Measurements from ENCODE around the gene DNAH17.
A peak's percentile ranks its signal among the peaks of the same experiment; 100 is the strongest.
"Not testable (repeated sequence)": the region's sequence is repeated elsewhere in the genome, so short reads cannot be mapped to it uniquely, and the experiment has no call there.

DNAH17 gene

DNA sequence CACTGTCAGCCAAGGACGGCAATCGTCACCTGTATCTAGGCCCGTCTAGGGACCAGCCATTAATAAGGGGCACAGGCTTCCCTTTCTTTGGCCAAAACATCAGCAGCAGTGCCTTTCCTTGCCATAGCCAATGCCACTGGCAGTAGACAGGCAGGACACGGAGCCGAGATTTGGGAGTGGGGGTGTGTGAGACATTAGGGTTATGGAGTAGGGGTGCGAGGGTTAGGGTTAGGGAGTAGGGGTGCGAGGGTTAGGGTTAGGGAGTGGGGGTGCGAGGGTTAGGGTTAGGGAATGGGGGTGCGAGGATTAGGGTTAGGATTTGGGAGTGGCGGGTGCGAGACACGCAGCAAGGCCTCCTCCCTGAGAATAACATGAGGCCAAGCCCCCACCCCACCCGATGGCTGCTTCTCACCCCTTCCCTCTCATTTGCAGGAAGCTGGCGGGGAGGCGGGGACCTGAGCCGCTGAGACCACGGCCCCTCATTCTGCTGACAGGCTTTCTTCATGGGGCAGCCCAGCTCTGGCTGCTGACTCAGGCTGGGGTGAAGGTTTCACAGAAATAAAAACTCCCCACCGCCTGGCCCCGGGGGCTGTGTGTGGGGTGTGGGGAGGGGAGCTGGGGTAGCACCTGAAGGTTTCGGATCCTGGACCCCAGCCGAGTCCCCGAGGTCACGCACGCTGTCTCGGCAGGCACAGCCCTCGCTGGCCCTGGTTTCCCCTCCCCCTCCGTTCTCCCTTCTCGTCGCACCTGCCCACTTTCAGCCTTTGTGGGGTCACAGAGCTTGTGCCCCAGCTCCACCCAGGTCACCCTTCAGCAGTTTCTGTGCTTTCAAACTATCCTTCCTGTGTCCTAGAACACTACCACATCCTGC is 104.9 kb downstream of the DNAH17 start:
- DNase-seq = no peak

DNA sequence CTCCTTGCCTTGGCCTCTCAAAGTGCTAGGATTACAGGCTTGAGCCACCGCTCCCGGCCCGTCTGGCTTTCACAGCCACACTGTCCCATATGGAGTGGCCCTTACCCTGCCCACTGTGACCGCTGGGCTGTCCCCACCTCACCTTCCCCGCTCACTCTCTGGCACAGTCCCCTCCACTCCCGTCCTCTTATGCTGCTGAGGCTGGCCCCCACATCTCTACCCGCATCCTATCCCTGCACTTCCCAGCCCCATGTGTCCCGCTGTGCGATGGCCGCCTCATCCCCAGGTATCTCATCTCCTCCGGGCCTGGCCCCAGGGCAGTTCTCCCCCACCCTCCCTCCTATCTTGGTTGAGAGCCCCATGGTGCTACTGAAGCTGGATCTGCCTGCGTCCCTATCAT is 105.6 kb downstream of the DNAH17 start:
- no peak for DNase-seq

DNA sequence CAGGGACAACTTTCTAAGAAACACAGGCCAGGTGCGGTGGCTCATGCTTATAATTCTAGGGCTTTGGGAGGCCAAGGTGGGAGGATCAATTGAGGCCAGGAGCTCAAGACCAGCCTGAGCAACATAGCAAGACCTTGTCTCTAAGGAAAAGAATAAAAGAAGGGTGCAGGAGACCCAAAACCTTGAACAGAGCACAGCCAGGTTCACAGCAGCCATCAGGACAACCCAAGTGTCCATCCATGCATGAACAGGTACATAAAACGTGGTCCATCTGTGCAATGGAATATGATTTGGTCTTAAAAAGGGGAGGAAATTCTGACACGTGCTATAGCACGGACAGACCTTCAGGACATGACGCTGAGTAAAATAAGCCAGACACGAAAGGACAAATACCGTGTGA is 107.8 kb downstream of the DNAH17 start:
- DNase-seq = no peak

DNA sequence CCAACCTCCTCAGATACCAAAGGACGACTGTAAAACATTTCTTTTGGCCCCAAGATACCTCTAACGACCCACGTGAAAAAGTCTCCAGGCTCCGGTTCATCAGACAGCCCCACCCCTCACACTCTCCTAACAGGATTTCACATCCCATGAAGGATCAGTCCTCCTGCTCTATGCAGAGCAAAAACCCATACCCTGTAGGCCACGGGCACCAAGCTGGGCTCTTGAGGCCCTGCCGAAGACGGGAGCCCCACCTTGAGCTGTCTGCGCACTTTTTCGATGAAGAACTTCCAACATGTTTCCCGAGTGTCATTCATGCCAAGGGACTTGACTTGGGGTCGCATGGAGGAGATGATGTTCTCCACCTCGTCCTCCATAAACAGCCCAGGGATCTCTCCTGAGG is 108.8 kb downstream of the DNAH17 start:
- DNase-seq = no peak

DNA sequence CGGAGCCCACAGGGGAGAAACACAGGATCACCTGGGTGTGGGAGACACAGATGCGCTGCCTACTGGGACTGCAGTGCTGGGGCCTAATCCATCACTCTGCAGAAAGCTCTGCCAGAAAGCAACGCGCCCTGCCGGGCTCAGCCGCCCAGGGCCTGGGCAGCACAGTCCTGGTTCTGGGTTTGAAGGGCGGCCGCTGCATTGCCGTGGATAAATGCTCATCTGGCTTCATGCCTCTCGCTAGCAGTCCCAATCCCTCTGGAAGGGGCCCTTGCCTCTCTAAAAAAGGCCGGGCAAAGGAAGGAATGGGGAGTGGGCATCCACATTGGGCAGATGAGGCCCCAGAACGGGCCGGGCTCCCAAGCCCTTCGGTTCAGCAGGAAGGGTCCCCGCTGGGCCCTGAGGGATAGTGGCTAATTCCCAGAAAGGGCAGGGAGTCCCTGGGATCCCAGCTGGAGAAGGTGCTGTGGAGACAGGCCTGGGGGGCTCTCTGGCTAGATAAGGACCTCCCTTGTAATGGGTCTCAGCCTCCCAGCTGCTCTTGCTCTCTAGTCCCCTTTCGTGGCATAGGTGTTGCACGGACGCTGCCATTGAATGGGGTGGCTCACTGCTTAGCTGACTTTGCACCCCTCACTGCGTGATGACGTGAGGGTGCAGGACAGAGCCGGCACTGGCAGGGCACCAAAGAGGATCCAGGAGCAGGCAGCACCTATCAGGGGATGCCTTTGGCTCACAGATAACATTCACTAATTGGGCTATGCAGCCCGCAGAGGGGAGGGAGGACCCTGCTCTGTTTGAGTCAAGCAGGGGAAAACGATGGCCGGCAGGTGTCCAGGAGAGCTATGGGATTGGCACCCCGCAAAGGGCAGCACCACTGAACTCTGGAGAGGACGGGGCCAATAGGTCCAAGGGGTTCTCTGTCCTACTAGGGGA is 110.1 kb downstream of the DNAH17 start:
- no peak for DNase-seq

DNA sequence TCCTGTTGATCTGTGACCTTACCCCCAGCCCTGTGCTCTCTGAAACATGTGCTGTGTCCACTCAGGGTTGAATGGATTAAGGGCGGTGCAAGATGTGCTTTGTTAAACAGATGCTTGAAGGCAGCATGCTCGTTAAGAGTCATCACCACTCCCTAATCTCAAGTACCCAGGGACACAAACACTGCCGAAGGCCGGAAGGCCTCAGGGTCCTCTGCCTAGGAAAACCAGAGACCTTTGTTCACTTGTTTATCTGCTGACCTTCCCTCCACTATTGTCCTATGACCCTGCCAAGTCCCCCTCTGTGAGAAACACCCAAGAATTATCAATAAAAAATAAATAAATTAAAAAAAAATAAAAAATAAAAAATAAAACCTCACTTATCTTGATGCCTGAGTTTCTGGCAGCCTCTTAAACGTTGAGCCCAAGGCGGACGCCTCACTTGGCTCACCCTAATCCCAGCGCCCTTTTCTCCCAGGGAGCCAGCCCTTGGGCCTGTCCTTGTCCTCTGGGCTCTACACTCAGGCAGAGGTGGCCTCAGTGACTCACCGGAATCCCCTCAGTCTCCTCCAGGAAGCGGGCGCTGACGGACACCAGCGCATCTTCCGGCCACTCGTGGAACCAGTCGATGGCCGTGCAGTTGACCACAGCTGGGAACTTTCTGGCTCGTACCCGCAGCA is 110.9 kb downstream of the DNAH17 start:
- not testable (repeated sequence) for DNase-seq

DNA sequence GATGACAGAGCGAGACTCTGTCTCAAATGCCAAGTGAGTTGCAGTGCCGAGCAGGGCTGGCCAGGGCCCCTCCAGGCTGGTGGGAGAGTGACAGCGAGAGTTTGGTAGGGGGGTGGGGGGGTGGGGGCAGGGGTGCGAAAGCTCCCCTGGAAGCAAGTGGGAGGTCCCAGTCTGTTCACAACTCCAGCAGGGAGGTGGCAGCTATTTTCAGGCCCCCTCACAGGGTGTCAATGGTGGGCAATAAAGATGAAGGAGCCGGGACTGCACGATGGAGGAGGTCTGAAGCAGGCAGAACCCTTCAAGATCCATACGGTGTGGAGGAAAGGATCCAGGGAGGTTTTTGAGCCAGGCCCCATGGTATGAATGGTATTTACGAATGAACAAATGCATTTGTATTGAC is 115.0 kb downstream of the DNAH17 start:
- DNase-seq = no peak

DNA sequence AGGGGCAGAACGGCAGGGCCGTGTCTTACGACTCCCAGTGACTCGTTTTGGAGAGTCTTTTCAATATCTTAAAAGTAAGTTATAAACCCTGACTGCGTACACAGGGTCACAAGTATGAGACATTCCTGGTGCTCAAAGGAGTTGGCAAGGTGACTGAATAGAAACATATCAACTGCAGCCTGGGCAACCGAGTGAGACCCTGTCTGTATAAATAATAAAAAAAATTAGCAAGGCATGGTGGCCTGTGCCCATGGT is 115.5 kb downstream of the DNAH17 start:
- no peak for DNase-seq

DNA sequence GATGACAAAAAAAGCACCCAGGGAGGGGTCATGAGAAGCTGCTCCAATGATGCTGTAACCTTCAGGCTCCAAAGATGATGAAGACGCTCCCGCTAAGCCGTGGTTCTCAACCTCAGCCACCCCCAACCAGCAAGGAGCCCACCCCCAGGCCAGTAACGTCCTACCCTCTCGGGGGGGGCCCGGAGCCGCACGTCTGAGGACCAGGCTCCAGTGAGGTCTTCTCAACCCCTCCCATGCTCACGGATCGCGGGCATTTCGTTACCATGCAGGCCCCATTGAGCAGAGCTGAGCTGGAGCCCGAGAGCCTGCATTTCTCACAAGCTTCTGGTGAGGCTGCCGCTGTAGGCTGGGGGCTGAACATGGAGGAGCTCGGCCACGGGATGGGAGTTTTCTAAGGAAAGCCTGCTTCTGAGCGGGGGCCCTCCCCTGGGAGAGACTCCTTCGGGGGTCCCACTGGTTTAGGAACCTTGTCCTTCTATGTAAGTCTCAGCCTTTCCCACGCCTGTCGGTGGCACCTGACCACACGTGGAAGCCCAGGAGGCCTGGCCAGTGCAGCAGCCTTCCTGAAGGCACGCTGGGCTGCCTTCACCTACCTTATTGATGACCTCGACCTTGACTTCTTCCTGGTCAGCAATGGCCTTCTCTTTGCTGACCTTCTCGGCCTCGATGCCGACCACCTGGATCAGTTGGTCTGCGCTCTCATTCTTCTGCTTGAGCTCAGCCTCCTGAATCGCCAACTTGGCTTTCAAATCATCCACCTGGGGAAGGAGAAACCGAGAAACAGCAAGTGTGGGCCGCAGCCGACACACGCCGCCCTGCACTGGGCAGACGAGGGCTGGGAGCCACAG is 116.0 kb downstream of the DNAH17 start:
- no peak for DNase-seq

DNA sequence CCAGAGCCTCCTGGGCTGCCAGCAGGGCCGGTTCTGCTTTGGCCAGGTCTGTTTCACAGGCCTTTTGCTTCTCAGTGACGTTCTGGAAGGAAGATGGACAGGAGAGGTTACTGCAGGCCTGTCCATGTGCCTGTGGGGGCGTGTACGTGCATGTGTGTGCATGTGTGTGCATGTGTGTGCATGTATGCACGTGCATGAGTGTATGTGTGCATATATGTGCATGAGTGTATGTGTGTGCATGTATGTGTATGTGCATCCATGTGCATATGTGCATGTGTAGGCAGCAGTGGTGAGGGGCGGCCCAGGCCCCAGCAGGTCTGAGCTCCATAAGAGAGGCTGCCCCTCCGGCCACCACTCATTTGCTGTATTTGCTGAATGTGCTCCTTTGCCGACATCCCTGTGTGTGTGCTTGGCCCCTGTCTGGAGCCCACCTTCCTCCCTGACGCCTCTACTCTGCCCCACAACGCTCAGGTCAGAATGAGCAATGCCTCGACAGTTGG is 117.0 kb downstream of the DNAH17 start:
- DNase-seq = no peak

DNA sequence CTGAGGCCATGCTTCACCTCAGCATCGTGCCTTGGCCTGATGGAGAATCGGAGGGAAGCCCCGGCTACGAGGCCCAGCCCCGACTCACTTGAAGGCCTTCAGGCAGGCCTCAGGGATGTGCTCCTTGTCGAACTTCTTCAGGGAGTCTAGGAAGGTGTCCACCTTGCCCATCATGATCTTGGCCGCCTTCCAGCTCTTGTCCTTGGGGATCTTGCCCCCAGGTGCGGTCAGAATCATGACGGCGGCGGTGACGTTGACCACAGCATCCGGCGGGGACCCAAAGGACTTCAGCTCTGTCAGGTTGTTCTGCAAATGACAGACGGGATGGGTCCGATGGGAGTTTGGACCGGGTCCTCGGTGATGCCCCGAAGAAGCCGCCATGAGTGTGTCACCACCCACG is 117.5 kb downstream of the DNAH17 start:
- no peak for DNase-seq

DNA sequence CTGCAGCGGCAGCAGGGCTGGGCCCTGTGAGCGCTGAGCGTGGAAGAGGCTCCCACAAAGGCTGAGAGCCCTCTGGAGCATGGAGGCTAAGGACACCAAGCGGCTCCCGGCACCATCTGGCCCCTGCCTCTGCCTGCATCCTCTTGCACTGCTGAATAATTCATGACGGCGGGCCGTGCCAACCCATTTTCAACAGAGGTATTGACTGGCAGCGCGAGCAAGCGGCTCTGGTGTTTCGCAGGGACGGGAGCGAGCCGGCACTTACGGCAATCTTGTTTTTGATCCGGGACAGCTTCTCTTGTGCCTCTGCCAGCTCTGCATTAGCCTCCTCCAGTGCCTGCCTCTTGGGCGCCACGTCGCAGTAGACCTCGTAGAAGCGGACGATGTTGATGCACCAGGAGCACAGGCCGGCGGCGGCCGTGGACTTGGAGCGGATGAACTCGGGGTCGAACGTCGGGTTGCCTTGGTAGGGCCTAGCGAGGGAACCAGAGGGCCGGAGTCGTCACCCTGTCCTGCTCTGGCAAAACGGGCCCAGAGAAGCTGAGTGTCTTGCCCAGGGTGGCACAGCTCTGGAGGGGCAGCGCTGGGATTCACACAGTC is 118.4 kb downstream of the DNAH17 start:
- no peak for DNase-seq

DNA sequence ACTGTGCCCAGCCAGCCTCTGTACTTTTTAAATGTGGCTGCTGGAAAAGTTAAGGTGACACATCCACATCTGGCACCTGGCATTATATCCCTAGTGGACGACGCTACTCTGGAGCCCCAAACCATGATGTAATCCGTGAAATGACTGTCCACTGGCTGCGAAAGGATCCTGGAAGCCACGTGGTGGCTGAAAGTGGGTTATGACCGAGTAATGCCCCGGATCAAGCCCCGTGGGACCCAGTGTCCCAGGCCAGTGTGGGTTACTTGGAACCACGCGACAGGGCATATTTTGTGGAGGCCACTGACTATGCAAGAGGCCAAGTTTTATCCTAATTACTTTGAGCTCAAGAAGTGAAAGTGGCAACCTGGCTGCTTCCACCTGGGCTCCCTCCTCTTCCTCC is 119.1 kb downstream of the DNAH17 start:
- no peak for DNase-seq

DNA sequence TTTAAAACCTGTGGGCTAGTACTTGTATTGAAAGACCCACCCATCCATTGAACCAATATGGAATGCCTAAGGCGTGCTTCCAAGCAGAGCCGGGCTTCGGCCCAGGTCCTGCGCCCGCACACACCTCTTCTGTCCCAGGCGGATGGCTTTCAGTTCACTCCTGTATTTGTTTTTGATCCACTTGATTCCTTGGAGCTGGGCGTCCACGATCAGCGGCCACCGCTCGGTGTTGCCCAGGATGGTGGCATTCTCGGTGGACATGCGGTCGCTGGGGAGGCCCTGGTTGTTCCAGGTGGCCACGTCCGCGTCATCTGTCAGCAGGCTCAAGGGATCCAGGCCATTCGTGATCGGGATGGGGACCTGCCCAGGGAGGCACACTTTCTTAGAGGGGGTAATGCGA is 122.8 kb downstream of the DNAH17 start:
- DNase-seq = no peak

DNA sequence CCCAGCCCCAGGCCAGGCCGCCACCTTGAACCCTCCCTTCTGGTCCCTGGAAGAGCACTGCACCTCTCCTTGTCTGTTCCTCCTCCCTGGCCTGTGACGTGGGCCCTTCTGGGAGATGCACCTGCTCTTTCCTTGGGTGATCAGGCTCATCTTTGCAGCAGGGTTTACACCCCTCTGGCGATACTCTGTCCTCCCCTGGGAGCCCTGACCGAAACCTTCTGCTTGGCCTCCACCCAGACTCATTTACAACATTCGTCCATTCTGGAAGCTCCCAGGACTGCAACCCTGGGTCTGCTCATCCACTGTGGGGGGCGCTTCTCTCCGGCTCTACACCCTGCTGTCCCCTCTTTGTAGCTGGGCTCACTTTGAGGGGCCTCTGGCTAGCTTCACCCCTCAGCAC is 125.4 kb downstream of the DNAH17 start:
- DNase-seq = no peak

DNA sequence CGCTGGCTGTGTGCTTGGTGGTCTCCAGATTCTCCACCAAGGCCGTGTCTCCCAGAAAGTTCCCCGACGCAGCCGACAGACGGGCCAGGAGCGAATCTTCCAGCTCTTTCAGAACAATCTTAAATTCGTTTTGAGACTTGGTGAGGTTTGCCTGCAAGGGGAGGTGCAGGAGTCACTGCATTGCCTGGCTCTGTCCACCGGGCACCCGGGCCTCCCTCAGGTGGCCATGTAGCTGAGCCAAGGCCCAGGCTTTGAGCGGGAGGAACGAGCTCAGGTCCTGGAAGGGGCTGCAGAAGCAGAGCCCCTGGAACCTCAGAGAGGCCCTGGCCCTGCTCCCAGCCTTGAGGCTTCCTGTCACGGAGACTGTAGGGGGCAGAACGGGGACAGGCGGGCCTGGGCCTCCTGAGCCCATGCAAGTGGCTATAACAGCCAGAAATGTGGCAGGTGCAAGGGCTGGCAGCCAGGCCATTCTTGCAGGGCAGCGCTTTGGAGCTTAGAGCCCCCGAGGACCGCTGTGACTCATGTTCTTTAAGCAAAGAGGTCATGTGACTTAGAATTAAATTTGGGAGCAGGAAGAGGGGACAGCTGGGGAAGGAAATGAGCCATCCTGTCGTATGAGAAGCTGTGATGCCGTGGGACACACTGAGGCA is 126.4 kb downstream of the DNAH17 start:
- DNase-seq = peak; percentile 17

DNA sequence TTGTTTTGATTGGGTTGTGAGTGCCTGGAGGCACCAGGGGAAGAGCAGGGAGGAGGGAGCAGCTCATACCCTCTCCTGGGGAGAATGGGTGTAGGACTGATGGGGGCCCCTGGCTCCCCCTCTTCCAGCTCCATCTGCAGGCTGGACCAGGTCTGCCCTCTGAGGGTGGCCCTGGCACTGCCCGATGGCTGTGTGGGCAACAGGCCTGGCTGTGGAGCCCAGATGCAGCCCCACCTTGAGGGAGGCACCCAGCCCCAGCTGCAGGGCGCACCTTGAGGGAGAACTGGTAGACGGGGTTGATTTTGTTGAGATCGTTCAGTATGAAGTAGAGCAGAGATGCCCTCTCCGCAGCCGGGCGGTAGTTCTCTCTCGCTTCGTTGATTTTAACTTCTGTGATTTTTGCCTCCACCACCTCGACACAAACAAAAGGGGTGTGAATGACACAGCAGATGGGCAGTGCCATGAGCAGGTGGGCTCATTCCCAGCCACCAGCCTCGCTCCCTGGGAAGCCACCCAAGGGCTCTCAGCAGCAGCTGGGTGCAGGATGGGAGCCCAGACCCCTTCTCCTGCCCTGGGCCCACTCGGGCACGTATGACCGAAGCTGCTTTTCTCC is 127.1 kb downstream of the DNAH17 start:
- DNase-seq = no peak

DNA sequence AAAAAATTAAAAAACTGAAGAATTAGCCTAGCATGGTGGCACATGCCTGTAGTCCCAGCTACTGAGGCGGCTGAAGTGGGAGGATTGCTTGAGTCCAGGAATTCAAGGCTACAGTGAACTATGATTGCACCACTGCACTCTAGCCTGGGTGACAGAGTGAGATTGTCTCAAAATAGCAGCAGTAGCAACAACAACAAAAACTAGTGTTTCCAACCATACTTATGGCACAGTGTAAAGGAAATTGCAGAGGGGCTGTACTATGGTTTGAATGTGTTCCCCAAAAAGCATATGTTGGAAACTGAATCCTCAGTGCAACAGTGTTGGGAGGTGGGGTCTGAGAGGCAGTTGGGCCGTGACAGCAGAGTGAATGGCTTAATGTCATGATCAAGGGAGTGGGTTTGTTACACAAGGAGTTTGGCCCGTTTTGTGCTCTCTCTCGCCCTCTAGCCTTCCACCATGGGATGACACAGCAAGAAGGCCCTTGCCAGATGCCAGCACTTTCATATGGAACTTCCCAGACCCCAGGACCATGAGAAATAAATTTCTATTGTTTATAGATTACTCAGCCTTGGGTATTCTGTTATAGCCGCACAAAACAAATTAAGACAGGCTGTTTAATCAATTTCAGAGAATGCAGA is 128.7 kb downstream of the DNAH17 start:
- DNase-seq = no peak

DNA sequence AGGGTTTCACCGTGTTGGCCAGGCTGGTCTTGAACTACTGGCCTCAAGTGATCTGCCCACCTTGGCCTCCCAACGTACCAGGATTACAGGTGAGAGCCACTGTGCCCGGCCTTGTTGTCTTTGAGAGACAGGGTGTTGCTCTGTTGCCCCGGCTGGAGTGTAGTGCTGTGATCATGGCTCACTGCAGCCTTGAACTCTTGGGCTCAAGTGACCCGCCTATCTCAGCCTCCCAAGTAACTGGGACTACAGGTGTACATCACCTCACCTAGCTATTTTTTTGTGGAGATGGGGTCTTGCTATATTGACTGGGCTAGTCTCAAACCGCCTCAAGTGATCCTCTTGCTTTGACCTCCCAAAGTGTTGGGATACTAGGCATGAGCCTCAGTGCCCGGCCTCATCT is 130.4 kb downstream of the DNAH17 start:
- DNase-seq = no peak

DNA sequence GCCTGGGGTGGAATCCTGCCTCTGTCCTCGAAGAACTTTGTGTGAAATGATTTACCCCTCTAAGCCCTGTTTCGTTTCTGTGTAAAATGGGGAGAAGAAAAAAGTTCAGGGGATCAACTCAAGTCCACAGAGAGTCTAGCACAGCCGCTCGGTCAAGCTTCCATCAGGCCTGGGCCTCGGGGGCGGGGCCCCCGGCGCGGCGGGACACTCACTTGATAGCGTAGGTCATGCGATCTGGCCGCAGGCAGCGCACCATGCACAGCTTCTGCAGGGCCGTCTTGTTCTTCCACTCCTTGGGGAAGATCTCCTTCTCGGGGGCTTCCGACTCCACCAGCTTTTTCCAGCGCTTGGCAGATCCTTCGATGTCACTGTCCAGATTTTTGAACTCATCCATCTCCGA is 132.8 kb downstream of the DNAH17 start:
- DNase-seq = no peak

All from NCI-H2029 (cell line).